ENCODE results near the gene LRRC58.

The LRRC58 gene

DNA sequence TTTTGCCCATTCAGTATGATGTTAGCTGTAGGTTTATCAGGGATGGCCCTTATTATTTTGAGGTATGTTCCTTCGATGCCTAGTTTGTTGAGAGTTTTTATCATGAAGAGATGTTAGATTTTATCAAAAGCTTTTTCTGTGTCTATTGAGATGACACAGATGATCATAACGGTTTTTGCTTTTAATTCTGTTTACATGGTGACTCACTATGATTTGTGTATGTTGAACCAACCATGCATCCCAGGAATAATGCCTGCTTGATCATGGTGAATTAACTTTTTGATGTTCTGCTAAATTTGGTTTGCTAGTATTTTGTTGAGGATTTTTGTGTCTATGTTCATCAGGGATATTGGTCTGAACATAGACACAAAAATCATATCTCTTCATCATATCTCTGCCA is 72.4 kb downstream of the LRRC58 start:
- DNase-seq (ENCODE audit: low read depth, low spot score), result no peak

DNA sequence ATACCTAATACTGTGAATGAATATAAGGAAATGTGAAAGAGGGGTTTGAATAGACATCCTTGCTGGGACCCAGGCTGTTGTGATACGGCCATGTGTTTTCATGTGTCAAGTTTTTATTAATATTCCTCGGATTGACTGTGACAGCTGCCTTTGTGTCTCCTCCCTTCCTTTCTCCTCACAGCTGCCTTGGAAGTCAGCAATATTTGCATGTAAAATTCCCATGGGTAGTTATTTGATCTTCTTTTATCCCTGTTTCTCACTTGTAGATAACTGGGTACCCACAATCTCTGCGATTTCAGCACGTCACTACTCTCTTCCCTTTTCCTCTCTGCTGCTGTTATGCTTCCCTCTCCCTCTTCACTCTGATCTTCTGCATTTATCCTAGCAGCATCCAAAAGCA is 73.5 kb downstream of the LRRC58 start:
- no peak for DNase-seq (ENCODE audit: low read depth, low spot score)

DNA sequence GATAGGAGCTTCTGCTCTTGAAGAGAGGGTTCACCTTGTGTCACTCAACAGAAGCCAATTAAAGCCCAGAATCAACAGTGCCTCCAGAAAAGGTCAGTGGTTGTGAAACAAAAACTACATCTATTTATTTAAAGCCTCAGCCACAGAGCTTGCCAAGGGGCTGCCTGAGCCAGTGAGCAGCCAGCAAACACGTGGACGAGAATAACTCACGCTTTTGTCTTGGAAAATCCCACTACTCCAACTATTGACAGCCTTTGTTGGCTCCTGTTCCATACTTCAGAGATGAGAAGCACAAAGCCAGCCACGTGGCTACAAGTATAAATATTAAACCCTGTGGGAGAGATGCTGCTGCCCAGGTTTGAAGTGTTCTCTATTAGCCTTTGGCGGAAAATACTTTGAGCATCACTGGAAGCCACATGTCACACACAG is 74.4 kb downstream of the LRRC58 start:
- DNase-seq (ENCODE audit: low read depth, low spot score), result no peak

Measured in smooth muscle cell of the brain vasculature (primary cell).